GM12865 (cell line): ENCODE data around the gene PLCE1.

Experiments used
- DNase-seq: peaks from one replicate; pipeline ENCODE4 v3.0.0; 2010; ENCODE audit warnings: low read depth
- H3K4me3 ChIP-seq: 2 replicates; pipeline ENCODE4 v1.5.1; 2011; ENCODE audit warnings: mild to moderate bottlenecking, low read depth, low read length, control low read depth
- CTCF ChIP-seq: IDR thresholded peaks from 2 replicates; pipeline ENCODE4 v1.5.1; 2011; ENCODE audit warnings: low read length, control low read depth, low read depth, inconsistent platforms; ENCODE audit not compliant: insufficient read depth; ENCODE audit errors: missing control alignments

PLCE1 gene

GRCh38 chr10:94029955-94030354 lies 36.2 kb downstream of the PLCE1 start:
- no peak for DNase-seq
- H3K4me3 ChIP-seq: no peak overlapping the region
- TF ChIP-seq CTCF: no peak

GRCh38 chr10:94035982-94036765 lies 42.4 kb downstream of the PLCE1 start:
- no peak for TF ChIP-seq CTCF
- no peak for DNase-seq

GRCh38 chr10:94036766-94037033 lies 43.0 kb downstream of the PLCE1 start:
- no peak for TF ChIP-seq CTCF

More at GRCh38 chr10:94035982-94036765, 42.4 kb downstream of the PLCE1 start:
- no peak overlapping the region for H3K4me3 ChIP-seq

GRCh38 chr10:94037286-94037685 lies 43.6 kb downstream of the PLCE1 start:
- H3K4me3 ChIP-seq: no peak overlapping the region
- no peak for DNase-seq
- no peak for TF ChIP-seq CTCF

More at GRCh38 chr10:94036766-94037033, 43.0 kb downstream of the PLCE1 start:
- no peak for DNase-seq
- no peak overlapping the region for H3K4me3 ChIP-seq

- no peak for TF ChIP-seq CTCF
- DNase-seq: no peak
- H3K4me3 ChIP-seq: no peak overlapping the region
Measured at GRCh38 chr10:94038024-94038423, 44.3 kb downstream of the PLCE1 start.

- no peak for DNase-seq
- H3K4me3 ChIP-seq: no peak overlapping the region
- TF ChIP-seq CTCF: no peak
Measured at GRCh38 chr10:94041206-94041605, 47.5 kb downstream of the PLCE1 start.
